Measurements from ENCODE around the gene ZFYVE26.

The ZFYVE26 gene

DNA sequence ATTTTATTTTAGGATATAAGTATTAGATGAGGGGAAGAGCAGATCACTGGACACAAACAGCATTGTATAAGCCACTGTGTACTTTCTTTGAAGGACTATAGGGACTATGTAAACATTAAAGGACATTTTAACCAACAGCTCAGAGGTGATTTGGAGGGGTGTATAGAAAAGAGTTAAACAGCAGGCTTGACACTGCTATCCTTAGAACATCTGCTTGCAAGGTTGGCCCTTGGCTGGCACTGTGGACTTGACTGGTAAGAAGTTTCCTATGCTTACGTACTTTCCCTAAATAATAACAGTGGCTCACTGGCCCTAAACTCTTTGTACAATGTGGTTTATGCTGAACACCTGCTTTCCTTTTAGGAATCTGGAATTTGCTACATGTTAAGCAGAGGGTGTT lies 28.7 kb downstream of the ZFYVE26 start (continued):
- TF ChIP-seq RARB (CRISPR knock-in tag; IDR thresholded peaks at IDR 0.05) (no peak), PATZ1 (CRISPR knock-in tag; IDR thresholded peaks at IDR 0.05; ENCODE audit: borderline replicate concordance) (no peak)

- TF ChIP-seq ZFP3 (CRISPR knock-in tag; IDR thresholded peaks at IDR 0.05) (no peak), POU6F1 (CRISPR knock-in tag; IDR thresholded peaks at IDR 0.05; ENCODE audit: borderline replicate concordance, low read depth) (no peak), GLIS3 (CRISPR knock-in tag; IDR thresholded peaks at IDR 0.05) (no peak)
These were observed 30.9 kb downstream of the ZFYVE26 start for GRCh38 chr14:67785270-67786109.

DNA sequence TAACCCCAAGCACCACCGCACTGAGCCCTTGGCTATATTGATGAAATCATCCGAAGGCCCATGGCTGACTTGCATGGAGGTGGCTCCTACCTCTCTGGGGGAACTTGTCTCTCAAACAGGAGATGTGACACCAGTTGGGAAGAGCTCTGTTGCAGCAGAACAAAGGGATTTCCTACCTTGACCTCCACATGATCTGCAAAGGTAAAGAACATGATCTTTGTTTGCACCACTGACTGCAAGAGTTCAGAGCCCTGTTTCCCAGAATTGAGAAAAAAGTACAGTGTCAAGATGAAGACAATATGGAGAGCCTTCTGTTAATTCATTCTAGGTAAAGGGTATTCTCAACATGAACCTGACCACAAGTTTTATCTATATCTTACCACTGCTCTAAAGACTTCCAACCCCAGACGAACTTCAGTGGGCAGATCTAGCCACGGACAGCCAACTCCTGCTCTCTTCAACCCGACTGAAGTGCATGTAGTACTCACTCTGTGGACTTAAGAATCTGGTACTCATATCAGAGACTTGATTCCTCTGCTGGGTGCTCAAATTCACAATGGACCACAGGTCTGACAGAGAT lies 32.1 kb downstream of the ZFYVE26 start:
- TF ChIP-seq POU6F1 (CRISPR knock-in tag; IDR thresholded peaks at IDR 0.05; ENCODE audit: borderline replicate concordance, low read depth): no peak
- TF ChIP-seq ISL1 (CRISPR knock-in tag; IDR thresholded peaks at IDR 0.05): no peak
- TF ChIP-seq OSR1 (CRISPR knock-in tag; IDR thresholded peaks at IDR 0.05): no peak
- TF ChIP-seq ZNF8 (CRISPR knock-in tag; IDR thresholded peaks at IDR 0.05): no peak
- no peak for TF ChIP-seq ARNTL (CRISPR knock-in tag; IDR thresholded peaks at IDR 0.05; ENCODE audit: borderline replicate concordance, low read depth)
- no peak for TF ChIP-seq GLIS3 (CRISPR knock-in tag; IDR thresholded peaks at IDR 0.05)
- no peak for TF ChIP-seq ZNF70 (CRISPR knock-in tag; IDR thresholded peaks at IDR 0.05)
- no peak for TF ChIP-seq CREB5 (CRISPR knock-in tag; IDR thresholded peaks at IDR 0.05; ENCODE audit: low read depth)
- no peak for TF ChIP-seq ESRRG (CRISPR knock-in tag; IDR thresholded peaks at IDR 0.05)
- no peak for TF ChIP-seq SNAI2 (CRISPR knock-in tag; IDR thresholded peaks at IDR 0.05)
- TF ChIP-seq RARB (CRISPR knock-in tag; IDR thresholded peaks at IDR 0.05): no peak
- no peak for ATAC-seq

More at GRCh38 chr14:67785270-67786109, 30.9 kb downstream of the ZFYVE26 start:
- no peak for ATAC-seq

DNA sequence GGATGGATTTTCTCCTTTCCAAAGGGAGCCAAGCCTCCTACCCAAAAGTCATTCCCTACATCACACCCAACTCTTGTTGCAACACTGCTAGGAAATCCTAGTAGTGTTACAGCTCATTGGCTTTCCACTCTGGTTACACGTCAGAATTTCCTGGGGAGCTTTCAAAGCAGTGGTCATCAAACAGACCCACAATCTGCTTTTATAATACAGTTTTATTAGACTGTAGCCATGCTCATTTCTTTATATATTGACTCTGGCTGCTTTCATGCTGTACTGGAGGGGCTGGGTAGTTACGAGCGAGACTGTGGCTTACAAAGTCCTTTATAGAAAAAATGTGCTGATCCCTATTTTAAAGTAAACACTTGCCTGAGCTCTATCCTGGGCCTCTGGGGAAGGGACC lies 34.3 kb downstream of the ZFYVE26 start:
- no peak for ATAC-seq
- TF ChIP-seq ZNF565 (CRISPR knock-in tag; conservative IDR thresholded peaks at IDR 0.05; ENCODE audit: low read depth): no peak
- no peak for TF ChIP-seq TCF4 (CRISPR knock-in tag; IDR thresholded peaks at IDR 0.05; ENCODE audit: borderline replicate concordance)
- no peak for TF ChIP-seq CSDC2 (CRISPR knock-in tag; IDR thresholded peaks at IDR 0.05)
- TF ChIP-seq ISL1 (CRISPR knock-in tag; IDR thresholded peaks at IDR 0.05): no peak
- no peak for TF ChIP-seq PATZ1 (CRISPR knock-in tag; IDR thresholded peaks at IDR 0.05; ENCODE audit: borderline replicate concordance)
- no peak for TF ChIP-seq SNAI2 (CRISPR knock-in tag; IDR thresholded peaks at IDR 0.05)
- no peak for TF ChIP-seq ESRRG (CRISPR knock-in tag; IDR thresholded peaks at IDR 0.05)
- no peak for TF ChIP-seq ZC3H10 (CRISPR knock-in tag; IDR thresholded peaks at IDR 0.05)
- TF ChIP-seq, protein P1, sequence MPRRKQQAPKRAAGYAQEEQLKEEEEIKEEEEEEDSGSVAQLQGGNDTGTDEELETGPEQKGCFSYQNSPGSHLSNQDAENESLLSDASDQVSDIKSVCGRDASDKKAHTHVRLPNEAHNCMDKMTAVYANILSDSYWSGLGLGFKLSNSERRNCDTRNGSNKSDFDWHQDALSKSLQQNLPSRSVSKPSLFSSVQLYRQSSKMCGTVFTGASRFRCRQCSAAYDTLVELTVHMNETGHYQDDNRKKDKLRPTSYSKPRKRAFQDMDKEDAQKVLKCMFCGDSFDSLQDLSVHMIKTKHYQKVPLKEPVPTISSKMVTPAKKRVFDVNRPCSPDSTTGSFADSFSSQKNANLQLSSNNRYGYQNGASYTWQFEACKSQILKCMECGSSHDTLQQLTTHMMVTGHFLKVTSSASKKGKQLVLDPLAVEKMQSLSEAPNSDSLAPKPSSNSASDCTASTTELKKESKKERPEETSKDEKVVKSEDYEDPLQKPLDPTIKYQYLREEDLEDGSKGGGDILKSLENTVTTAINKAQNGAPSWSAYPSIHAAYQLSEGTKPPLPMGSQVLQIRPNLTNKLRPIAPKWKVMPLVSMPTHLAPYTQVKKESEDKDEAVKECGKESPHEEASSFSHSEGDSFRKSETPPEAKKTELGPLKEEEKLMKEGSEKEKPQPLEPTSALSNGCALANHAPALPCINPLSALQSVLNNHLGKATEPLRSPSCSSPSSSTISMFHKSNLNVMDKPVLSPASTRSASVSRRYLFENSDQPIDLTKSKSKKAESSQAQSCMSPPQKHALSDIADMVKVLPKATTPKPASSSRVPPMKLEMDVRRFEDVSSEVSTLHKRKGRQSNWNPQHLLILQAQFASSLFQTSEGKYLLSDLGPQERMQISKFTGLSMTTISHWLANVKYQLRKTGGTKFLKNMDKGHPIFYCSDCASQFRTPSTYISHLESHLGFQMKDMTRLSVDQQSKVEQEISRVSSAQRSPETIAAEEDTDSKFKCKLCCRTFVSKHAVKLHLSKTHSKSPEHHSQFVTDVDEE (CRISPR knock-in tag; IDR thresholded peaks at IDR 0.05): no peak
- TF ChIP-seq POU6F1 (CRISPR knock-in tag; IDR thresholded peaks at IDR 0.05; ENCODE audit: borderline replicate concordance, low read depth): no peak
- no peak for TF ChIP-seq CREB5 (CRISPR knock-in tag; IDR thresholded peaks at IDR 0.05; ENCODE audit: low read depth)

Measured in SK-N-SH treated with all-trans-retinoic acid at 6 μM for 48 hours (cell line).